Neural progenitor cell (in vitro differentiated cells): ENCODE measurements around the gene SNX21.

Experiments used
- CTCF ChIP-seq: fragments of 200-600 bp; sonication (generic); IDR thresholded peaks from 2 replicates; pipeline ENCODE4 v1.5.1; 2017; ENCODE audit warnings: antibody characterized with exemption, mild to moderate bottlenecking
- EZH2 ChIP-seq: fragments of 200-600 bp; sonication (generic); IDR thresholded peaks from 2 replicates; pipeline ENCODE4 v1.6.1; 2017; ENCODE audit warnings: antibody characterized with exemption, mild to moderate bottlenecking, moderate library complexity
- EZH2phosphoT487 ChIP-seq: fragments of 200-600 bp; sonication (generic); IDR thresholded peaks from 2 replicates; pipeline ENCODE4 v1.6.1; 2017; ENCODE audit warnings: antibody characterized with exemption

- TF ChIP-seq EZH2: no peak
- no peak for TF ChIP-seq CTCF
- no peak for TF ChIP-seq EZH2phosphoT487
Measured at GRCh38 chr20:45859916-45860315, 26.3 kb downstream of the SNX21 start.
